ENCODE measurements around the gene HCFC1. TPM values are rescaled to one million over a fixed set of nuclear protein-coding genes. Genes with fewer than 3 reads are reported as not detected.

The HCFC1 gene
- total and polyA plus RNA-seq, 11 donors: 11.8 to 72.6 (median 33.8) TPM

DNA sequence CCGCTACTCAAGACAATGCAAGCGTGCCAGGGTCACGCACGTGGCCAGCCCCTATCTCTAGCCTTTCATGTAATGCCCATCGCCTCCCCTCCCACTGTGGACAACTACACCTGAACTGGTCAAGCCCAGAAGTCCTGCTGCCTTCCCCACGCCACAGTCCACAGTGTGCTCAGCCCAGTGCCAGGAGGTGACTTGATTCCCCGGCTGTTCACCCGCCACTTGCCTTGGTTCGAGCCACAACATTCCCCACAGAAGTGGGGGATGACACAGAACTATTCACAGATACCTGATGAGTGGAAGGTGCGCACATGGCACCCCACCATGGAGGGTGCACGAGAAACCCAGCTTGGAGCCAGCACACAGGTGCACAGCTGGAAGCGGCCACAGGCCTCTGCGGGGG, 52.3 kb downstream of the HCFC1 start:
- no peaks in the 10 kb centered on the region for H3K9me3 ChIP-seq
- DNase-seq: peak in 2 of 5 donors; percentile 9 to 11
- 84 to 96% (median 93%) methylated on average over 13 of the region's 13 CpGs for WGBS, 4 donors
- no peak for TF ChIP-seq POLR2A (IDR thresholded peaks at IDR 0.05)
- TF ChIP-seq, protein P1, sequence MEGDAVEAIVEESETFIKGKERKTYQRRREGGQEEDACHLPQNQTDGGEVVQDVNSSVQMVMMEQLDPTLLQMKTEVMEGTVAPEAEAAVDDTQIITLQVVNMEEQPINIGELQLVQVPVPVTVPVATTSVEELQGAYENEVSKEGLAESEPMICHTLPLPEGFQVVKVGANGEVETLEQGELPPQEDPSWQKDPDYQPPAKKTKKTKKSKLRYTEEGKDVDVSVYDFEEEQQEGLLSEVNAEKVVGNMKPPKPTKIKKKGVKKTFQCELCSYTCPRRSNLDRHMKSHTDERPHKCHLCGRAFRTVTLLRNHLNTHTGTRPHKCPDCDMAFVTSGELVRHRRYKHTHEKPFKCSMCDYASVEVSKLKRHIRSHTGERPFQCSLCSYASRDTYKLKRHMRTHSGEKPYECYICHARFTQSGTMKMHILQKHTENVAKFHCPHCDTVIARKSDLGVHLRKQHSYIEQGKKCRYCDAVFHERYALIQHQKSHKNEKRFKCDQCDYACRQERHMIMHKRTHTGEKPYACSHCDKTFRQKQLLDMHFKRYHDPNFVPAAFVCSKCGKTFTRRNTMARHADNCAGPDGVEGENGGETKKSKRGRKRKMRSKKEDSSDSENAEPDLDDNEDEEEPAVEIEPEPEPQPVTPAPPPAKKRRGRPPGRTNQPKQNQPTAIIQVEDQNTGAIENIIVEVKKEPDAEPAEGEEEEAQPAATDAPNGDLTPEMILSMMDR (IDR thresholded peaks at IDR 0.05): no peak
- peaks cover 0 to 48% (median 0%) of the 10 kb centered on the region in 9 donors for H3K36me3 ChIP-seq
- no peak overlapping the region for H3K27ac ChIP-seq
- H3K27me3 ChIP-seq: peaks cover 0 to 50% (median 0%) of the 10 kb centered on the region in 9 donors
- no peak overlapping the region for H3K4me3 ChIP-seq
- H3K4me1 ChIP-seq: peaks cover 0 to 35% (median 9%) of the 10 kb centered on the region in 12 donors
- ATAC-seq: no peak
- intact Hi-C loops (cut with DNase I): no loop called here

DNA sequence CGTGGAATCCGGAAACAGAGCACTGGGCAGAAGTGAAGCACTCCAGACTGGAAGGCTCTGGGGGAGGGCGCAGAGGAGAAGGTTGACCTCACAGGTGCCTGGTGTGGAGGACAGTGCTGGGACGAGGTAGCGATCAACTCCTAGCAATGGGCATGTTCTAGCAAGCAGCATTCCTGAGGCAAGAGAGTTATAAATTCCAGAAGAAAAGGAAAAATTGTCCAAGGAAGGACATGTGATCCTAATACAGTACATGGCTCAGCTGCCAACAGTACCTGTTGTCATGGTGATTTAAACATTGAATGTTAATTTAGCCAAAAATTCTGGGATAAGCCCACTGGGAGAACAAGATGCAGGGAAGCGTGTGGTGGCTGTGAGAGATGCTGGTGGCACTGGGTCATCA, 53.7 kb downstream of the HCFC1 start:
- WGBS, 4 donors: 83 to 92% (median 85%) methylated on average over 6 of the region's 6 CpGs
- Histone ChIP-seq H3K36me3 (peaks cover 0 to 49% (median 0%) of the 10 kb centered on the region in 9 donors), H3K9me3 (no peaks in the 10 kb centered on the region), H3K27ac (no peak overlapping the region), H3K4me1 (peaks cover 0 to 21% (median 4%) of the 10 kb centered on the region in 12 donors), H3K27me3 (peaks cover 0 to 56% (median 0%) of the 10 kb centered on the region in 9 donors), H3K4me3 (no peak overlapping the region)
- intact Hi-C loops (cut with DNase I): no loop called here
- DNase-seq: no peak
- TF ChIP-seq POLR2A (IDR thresholded peaks at IDR 0.05): no peak
- TF ChIP-seq, protein P1 (IDR thresholded peaks at IDR 0.05): no peak
- ATAC-seq: no peak

DNA sequence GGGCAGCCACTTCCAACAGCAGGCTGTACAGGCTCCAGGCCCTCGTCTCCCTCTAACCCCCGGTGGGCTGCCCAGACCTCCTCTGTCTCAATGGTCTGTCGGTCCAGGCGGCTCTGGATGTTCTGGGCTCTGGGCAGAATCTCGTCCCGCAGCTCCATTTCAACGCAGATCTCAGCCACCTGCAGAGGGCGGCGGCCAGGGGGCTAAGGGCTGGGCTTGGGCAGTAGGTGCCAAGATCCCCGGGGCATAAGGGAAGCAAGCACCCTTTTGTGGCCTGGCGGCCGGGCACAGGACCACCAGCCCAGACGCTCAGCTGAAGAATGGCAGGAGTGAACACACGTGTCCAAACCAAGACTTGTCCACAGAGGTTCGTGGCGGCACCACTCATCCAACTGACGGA, 57.9 kb downstream of the HCFC1 start:
- intact Hi-C loops (cut with DNase I): no loop called here
- Histone ChIP-seq H3K27me3 (peaks cover 0 to 52% (median 0%) of the 10 kb centered on the region in 9 donors), H3K4me1 (no peaks in the 10 kb centered on the region), H3K9me3 (no peaks in the 10 kb centered on the region), H3K36me3 (peaks cover 0 to 53% (median 0%) of the 10 kb centered on the region in 9 donors), H3K4me3 (no peak overlapping the region), H3K27ac (no peak overlapping the region)
- ATAC-seq (no peak), DNase-seq (no peak)
- TF ChIP-seq POLR2A (IDR thresholded peaks at IDR 0.05): no peak
- TF ChIP-seq, protein P1 (IDR thresholded peaks at IDR 0.05): no peak
- WGBS, 4 donors: 88 to 95% (median 92%) methylated on average over 13 to 17 of the region's 17 CpGs

DNA sequence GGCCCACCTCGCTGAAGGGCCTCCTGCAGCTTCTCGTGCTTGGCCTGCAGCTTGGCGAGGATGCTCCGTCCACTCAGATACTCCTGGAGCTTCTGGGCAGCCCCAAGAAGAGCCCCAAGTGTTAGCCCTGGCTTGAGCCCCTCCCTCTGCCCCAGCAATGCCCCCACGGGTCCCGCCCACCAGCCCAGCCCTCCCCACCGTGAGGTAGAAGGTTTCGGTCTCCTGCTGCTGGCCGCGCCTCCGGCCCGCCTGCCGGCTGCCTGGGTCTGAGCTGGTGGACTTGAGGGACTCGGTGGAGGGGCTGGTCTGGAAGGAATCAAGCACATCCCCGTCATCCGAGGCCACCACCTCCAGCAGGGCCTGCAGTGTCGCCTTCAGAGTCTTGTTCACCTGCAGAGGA, 58.4 kb downstream of the HCFC1 start:
- peaks cover 0 to 47% (median 0%) of the 10 kb centered on the region in 9 donors for H3K27me3 ChIP-seq
- intact Hi-C loops (cut with DNase I): no loop called here
- TF ChIP-seq POLR2A (IDR thresholded peaks at IDR 0.05): no peak
- TF ChIP-seq, protein P1 (IDR thresholded peaks at IDR 0.05): no peak
- DNase-seq: no peak
- 73 to 78% (median 76%) methylated on average over 3 to 17 of the region's 17 CpGs for WGBS, 4 donors
- H3K27ac ChIP-seq: no peak overlapping the region
- no peaks in the 10 kb centered on the region for H3K9me3 ChIP-seq
- H3K4me3 ChIP-seq: no peak overlapping the region
- no peak for ATAC-seq
- no peaks in the 10 kb centered on the region for H3K4me1 ChIP-seq
- H3K36me3 ChIP-seq: peaks cover 0 to 48% (median 0%) of the 10 kb centered on the region in 9 donors
